CD4-positive, alpha-beta memory T cell (primary cell): ENCODE results near the gene COL20A1. TPM values are rescaled to one million over a fixed set of nuclear protein-coding genes. Genes with fewer than 3 reads are reported as not detected.

Experiments used
- CTCF ChIA-PET: fragments of 350-600 bp; sonication (Branson Sonifier 250); formaldehyde crosslinking; loops from one replicate; lab custom pipeline; 2021; ENCODE audit warnings: inconsistent platforms; ENCODE audit not compliant: partially characterized antibody; lab: Charles Lee
- POLR2A ChIA-PET: fragments of 350-600 bp; sonication (Branson Sonifier 250); formaldehyde crosslinking; loops from one replicate; lab custom pipeline; 2021; ENCODE audit not compliant: partially characterized antibody; lab: Charles Lee
- DNase-seq, 5 donors: peaks; one replicate each; pipeline versions ENCODE4 v3.0.0 to v3.0.0-alpha.2; 2020 to 2022; ENCODE audit warnings: mixed read lengths in 1 of 5
- H3K27ac ChIP-seq: one replicate; pipeline ENCODE4 v1.7.0; 2013; ENCODE audit warnings: low read depth, low read length
- H3K27me3 ChIP-seq: 2 replicates; pipeline ENCODE4 v1.7.0; 2013; ENCODE audit warnings: mild to moderate bottlenecking, low read length, moderate library complexity; ENCODE audit not compliant: insufficient read depth
- H3K36me3 ChIP-seq: 2 replicates; pipeline ENCODE4 v1.7.0; 2013; ENCODE audit warnings: mild to moderate bottlenecking, low read length, moderate library complexity; ENCODE audit not compliant: insufficient read depth
- H3K4me1 ChIP-seq: 2 replicates; pipeline ENCODE4 v1.7.0; 2013; ENCODE audit warnings: mild to moderate bottlenecking, low read length, moderate library complexity; ENCODE audit not compliant: insufficient read depth
- H3K4me3 ChIP-seq, 2 donors: one replicate each; pipeline ENCODE4 v1.7.0; 2013; ENCODE audit warnings: low read length in 2 of 2, mild to moderate bottlenecking in 1 of 2
- H3K9me3 ChIP-seq, 2 donors: one replicate each; pipeline ENCODE4 v1.7.0; 2013; ENCODE audit warnings: low read length in 2 of 2, control low read depth in 1 of 2; ENCODE audit not compliant: control insufficient read depth in 1 of 2
- H3K27ac Mint-ChIP-seq, 7 donors: one replicate each; pipeline ENCODE4 v1.8.0; 2020 to 2021; ENCODE audit warnings: mixed read lengths in 7 of 7, mild to moderate bottlenecking in 6 of 7, inconsistent platforms in 3 of 7, moderate library complexity in 3 of 7
- H3K27me3 Mint-ChIP-seq, 2 donors: one replicate each; pipeline ENCODE4 v1.8.0; 2020 to 2021; ENCODE audit warnings: mixed read lengths in 2 of 2
- H3K36me3 Mint-ChIP-seq, 2 donors: one replicate each; pipeline ENCODE4 v1.8.0; 2020 to 2021; ENCODE audit warnings: mixed read lengths in 2 of 2, inconsistent platforms in 1 of 2, mild to moderate bottlenecking in 1 of 2
- H3K4me1 Mint-ChIP-seq, 4 donors: one replicate each; pipeline ENCODE4 v1.8.0; 2020 to 2021; ENCODE audit warnings: mixed read lengths in 4 of 4, mild to moderate bottlenecking in 1 of 4
- H3K4me3 Mint-ChIP-seq, 8 donors: one replicate each; pipeline ENCODE4 v1.8.0; 2020 to 2021; ENCODE audit warnings: mixed read lengths in 8 of 8, mild to moderate bottlenecking in 7 of 8, moderate library complexity in 6 of 8, inconsistent platforms in 3 of 8
- H3K9me3 Mint-ChIP-seq, 8 donors: one replicate each; pipeline ENCODE4 v1.8.0; 2020 to 2021; ENCODE audit warnings: mixed read lengths in 8 of 8, mild to moderate bottlenecking in 5 of 8, inconsistent platforms in 3 of 8, moderate library complexity in 1 of 8
- intact Hi-C: fragments of 100-400 bp; cut with micrococcal nuclease; formaldehyde crosslinking; loops from one replicate; pipeline ENCODE4 v1.15.1; 2023
- polyA plus RNA-seq, 2 donors: library from polyadenylated mRNA; unstranded; fragments of 300-500 nt; fragmentation: Illumina TruSeq; gene quantifications; one replicate each; pipeline ENCODE4 v1.2.3, GENCODE V29; 2021
- total RNA-seq, 2 experiments: library from RNA; stranded (reverse); gene quantifications; one replicate each; pipeline ENCODE4 v1.2.3, GENCODE V29; 2021

Gene COL20A1
- total and polyA plus RNA-seq, 4 experiments from 2014 or later: 0.11 TPM; not detected in 3

DNA sequence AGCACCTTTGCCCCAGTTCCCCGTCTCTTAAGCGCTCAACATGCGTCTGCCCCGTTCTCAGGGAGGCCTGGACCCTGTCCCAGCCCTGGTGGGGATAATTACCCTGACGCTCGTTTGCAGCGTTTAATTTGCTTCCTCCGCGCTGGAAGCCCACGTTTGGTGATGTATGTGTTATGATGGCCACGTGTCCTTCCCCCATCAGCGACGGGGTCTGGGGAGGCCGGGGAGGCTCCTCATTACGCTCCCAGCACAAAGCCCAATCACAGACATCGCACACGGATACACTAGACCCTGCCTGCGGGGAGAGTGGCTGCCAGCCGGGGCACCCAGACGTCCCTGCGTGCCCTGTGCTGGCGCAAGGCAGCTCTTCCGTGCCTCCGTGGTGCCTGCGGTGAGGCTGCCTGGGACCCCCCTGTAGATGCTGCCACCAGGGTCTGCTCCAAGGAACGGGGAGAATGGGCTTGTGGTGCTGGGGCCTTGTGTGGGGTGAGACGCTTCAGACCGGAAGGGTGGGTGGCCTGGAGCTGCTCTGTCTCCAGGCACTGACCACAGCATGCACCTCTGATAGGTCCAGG lies 78.4 kb downstream of the COL20A1 start:
- Histone ChIP-seq H3K4me1 (no peaks in the 10 kb centered on the region), H3K27me3 (no peaks in the 10 kb centered on the region), H3K4me3 (no peak overlapping the region), H3K36me3 (no peaks in the 10 kb centered on the region), H3K9me3 (no peaks in the 10 kb centered on the region), H3K27ac (no peak overlapping the region)
- H3K4me1 Mint-ChIP-seq: peaks cover 0 to 2% (median 0%) of the 10 kb centered on the region in 4 donors
- peaks cover 5 to 16% of the 10 kb centered on the region in 2 donors for H3K27me3 Mint-ChIP-seq
- no peaks in the 10 kb centered on the region for H3K36me3 Mint-ChIP-seq
- POLR2A ChIA-PET: no interaction called here
- DNase-seq: no peak
- H3K27ac Mint-ChIP-seq: no peak overlapping the region
- CTCF ChIA-PET: no interaction called here
- intact Hi-C loops: no loop called here
- no peaks in the 10 kb centered on the region for H3K9me3 Mint-ChIP-seq
- H3K4me3 Mint-ChIP-seq: no peak overlapping the region

DNA sequence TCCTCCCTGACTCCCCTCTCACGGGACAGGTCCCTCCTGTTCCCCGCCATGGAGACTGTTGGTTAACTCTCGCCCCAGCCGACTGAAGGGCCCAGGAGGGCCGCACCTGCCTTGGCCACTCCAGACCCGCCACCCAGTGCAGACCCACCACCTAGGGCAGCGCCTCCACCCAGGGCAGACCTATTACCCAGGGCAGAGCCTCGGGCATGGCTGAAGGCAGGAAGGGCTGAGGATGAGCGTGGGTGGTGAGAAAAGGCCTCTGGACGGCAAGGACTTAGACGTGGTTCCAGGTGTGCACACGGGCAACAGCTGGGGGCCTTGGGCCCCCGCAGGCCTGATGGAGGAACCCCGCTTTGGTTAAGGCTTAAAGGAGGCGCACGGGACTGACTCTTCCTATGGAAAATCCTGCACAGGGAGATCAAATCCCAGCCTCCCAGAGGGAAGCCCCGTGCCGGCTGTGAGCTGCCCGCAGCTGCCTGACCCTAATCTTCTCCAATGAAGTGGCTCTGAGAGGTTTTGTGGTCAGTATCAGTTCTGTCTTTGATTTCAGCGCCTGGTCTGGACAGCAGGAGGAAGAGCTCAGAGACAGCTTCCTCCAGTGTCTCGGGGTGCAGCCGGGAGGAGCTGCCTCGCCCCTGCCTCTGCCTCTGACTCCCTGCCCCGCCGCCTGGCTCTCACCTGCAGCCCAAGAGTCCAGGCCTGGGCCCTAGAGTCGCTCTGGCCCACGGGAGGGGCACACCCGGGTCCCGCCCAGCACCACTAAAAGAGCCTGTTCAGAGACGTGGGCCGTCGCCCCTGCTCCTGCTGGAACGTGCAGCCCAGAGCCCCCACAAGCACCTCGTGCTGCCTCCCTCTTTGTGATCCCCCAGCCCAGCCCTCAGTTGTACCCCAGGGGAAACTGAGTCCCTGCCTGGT lies 80.2 kb downstream of the COL20A1 start:
- H3K4me3 Mint-ChIP-seq: no peak overlapping the region
- H3K27me3 ChIP-seq: no peaks in the 10 kb centered on the region
- no peaks in the 10 kb centered on the region for H3K4me1 Mint-ChIP-seq
- no peak overlapping the region for H3K27ac ChIP-seq
- no peak overlapping the region for H3K4me3 ChIP-seq
- no peaks in the 10 kb centered on the region for H3K36me3 Mint-ChIP-seq
- H3K36me3 ChIP-seq: no peaks in the 10 kb centered on the region
- no peaks in the 10 kb centered on the region for H3K4me1 ChIP-seq
- no peak overlapping the region for H3K27ac Mint-ChIP-seq
- ChIA-PET POLR2A (no interaction called here), CTCF (no interaction called here)
- intact Hi-C loops: no loop called here
- no peaks in the 10 kb centered on the region for H3K9me3 Mint-ChIP-seq
- DNase-seq: no peak
- peaks cover 5 to 16% of the 10 kb centered on the region in 2 donors for H3K27me3 Mint-ChIP-seq
- no peaks in the 10 kb centered on the region for H3K9me3 ChIP-seq

DNA sequence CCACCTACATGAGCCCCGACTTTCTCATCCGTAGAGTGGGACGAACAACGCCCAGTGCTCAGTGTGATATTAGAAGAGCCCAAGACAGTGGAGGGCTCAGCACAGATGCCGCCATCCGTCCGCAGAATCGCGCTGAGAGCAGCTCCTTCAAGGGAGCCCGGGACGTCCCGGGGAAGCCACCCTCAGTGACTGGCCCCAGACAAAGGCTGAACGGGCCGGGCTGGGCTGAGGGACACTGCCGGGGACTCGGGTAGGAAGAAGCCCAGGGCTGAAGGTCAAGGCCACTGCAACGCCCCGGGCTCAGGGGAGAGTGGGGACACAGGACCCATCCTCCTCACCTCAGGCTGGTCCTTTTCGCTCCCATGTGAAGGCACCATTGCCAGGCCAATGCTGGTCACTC lies 81.0 kb downstream of the COL20A1 start:
- intact Hi-C loops: no loop called here
- Mint-ChIP-seq H3K27ac (no peak overlapping the region), H3K36me3 (no peaks in the 10 kb centered on the region), H3K4me1 (no peaks in the 10 kb centered on the region), H3K27me3 (peaks cover 9 to 20% of the 10 kb centered on the region in 2 donors), H3K4me3 (no peak overlapping the region), H3K9me3 (no peaks in the 10 kb centered on the region)
- POLR2A ChIA-PET: no interaction called here
- H3K36me3 ChIP-seq: no peaks in the 10 kb centered on the region
- H3K4me1 ChIP-seq: no peaks in the 10 kb centered on the region
- H3K9me3 ChIP-seq: no peaks in the 10 kb centered on the region
- no peaks in the 10 kb centered on the region for H3K27me3 ChIP-seq
- DNase-seq: no peak
- no peak overlapping the region for H3K27ac ChIP-seq
- H3K4me3 ChIP-seq: no peak overlapping the region
- CTCF ChIA-PET: no interaction called here

DNA sequence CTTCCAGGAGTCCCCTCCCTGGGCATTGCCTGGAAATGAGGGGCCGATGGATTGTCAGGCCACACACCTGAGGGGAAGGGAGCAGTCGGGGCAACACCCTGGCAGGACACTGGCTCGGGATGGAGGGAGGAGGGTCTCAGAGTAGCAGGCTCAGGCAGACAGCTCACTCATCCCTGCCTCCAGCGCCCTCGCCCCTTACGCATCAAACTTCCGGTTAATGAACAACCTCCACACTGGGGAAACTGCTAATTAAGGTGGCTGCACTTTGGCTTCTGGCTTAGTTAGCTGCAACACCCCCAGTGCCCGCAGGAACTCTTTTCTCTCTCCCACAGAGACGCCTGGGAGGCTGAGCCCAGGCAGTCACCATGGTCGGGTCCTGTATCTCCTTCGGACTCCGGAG lies 81.5 kb downstream of the COL20A1 start:
- Mint-ChIP-seq H3K27ac (no peak overlapping the region), H3K4me3 (no peak overlapping the region), H3K36me3 (no peaks in the 10 kb centered on the region), H3K9me3 (no peaks in the 10 kb centered on the region), H3K4me1 (no peaks in the 10 kb centered on the region), H3K27me3 (peaks cover 11 to 20% of the 10 kb centered on the region in 2 donors)
- CTCF ChIA-PET: no interaction called here
- intact Hi-C loops: no loop called here
- no peaks in the 10 kb centered on the region for H3K27me3 ChIP-seq
- POLR2A ChIA-PET: no interaction called here
- H3K9me3 ChIP-seq: no peaks in the 10 kb centered on the region
- no peaks in the 10 kb centered on the region for H3K36me3 ChIP-seq
- no peak overlapping the region for H3K27ac ChIP-seq
- DNase-seq: no peak
- H3K4me1 ChIP-seq: no peaks in the 10 kb centered on the region
- no peak overlapping the region for H3K4me3 ChIP-seq

DNA sequence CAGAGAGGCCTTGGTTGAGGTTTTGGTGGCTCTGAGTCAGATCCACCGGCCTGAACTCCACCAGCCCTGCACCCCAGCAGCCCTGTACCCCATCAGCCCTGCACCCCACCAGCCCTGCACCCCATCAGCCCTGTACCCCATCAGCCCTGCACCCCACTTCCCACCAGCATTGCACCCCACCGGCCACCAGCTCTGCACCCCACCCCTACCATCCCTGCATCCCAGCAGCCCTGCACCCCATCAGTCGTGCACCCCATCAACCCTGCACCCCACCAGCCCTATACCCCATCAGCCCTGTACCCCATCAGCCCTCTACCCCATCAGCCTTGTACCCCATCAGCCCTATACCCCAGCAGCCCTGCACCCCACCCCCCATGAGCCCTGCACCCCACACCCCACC lies 82.5 kb downstream of the COL20A1 start:
- H3K27ac Mint-ChIP-seq: no peak overlapping the region
- CTCF ChIA-PET: no interaction called here
- H3K27me3 Mint-ChIP-seq: peaks cover 11 to 21% of the 10 kb centered on the region in 2 donors
- Histone ChIP-seq H3K27me3 (no peaks in the 10 kb centered on the region), H3K36me3 (no peaks in the 10 kb centered on the region), H3K4me3 (no peak overlapping the region), H3K9me3 (no peaks in the 10 kb centered on the region), H3K27ac (no peak overlapping the region), H3K4me1 (no peaks in the 10 kb centered on the region)
- no peaks in the 10 kb centered on the region for H3K9me3 Mint-ChIP-seq
- no peaks in the 10 kb centered on the region for H3K4me1 Mint-ChIP-seq
- H3K4me3 Mint-ChIP-seq: no peak overlapping the region
- POLR2A ChIA-PET: no interaction called here
- H3K36me3 Mint-ChIP-seq: no peaks in the 10 kb centered on the region
- DNase-seq: no peak
- intact Hi-C loops: no loop called here

DNA sequence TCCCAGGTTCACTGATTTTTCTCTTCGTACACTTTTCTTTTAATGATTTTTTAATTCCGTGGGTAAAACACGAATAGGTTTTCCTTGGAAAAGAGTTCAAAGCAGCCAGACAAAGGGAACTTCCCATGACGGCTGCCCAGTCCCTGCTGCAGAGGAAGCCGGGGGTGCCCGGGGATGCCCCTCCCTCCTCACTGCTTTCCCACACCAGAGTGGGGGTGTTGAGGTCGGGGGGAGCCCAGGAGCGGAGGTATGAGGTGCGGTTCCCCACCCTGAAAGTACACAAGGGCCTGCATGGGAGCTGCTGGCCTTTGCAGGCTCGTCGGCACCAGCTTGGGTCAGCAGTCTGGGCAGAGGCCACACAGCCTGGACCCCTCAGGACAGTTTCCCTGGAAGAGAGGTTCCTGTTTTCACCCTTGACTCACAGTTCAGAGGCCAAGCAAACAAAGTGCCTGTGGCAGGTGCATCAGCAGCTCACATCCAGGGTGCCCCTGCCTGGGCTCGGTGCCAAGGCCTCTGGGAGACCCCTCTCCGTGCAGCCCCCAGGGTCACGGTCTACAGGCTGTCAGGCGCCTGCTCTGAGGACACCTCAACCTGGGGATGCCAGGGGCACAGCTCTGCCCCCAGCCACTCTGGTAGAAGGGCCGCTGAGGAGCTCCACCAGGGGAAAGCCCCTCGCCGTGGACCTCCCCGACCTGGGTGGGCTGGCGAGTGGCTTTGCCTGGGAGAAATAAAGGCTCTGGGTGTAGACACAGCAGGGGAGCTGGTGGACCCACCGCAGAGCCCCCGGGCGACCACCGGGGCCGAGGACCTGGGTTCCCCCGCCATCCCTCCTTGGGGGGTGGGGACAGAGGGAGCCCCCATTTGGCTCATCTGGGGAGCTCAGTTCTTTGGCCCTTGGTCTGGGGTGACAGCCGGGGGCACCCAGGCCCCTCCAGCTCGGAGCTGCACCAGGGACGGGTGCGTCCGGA lies 83.6 kb downstream of the COL20A1 start:
- Histone ChIP-seq H3K9me3 (no peaks in the 10 kb centered on the region), H3K27ac (no peak overlapping the region), H3K36me3 (no peaks in the 10 kb centered on the region), H3K4me3 (no peak overlapping the region), H3K4me1 (no peaks in the 10 kb centered on the region), H3K27me3 (no peaks in the 10 kb centered on the region)
- Mint-ChIP-seq H3K36me3 (no peaks in the 10 kb centered on the region), H3K27ac (no peak overlapping the region), H3K4me1 (no peaks in the 10 kb centered on the region), H3K27me3 (peaks cover 13 to 19% of the 10 kb centered on the region in 2 donors), H3K9me3 (no peaks in the 10 kb centered on the region), H3K4me3 (no peak overlapping the region)
- ChIA-PET CTCF (interaction anchor here (2.5 kb wide), 1 partner anchor 153 kb away, joined by 14 read pairs; no protein-coding TSS in a partner anchor), POLR2A (no interaction called here)
- intact Hi-C loops: no loop called here
- DNase-seq: no peak
